ENCODE data around the gene TBKBP1.

DNA sequence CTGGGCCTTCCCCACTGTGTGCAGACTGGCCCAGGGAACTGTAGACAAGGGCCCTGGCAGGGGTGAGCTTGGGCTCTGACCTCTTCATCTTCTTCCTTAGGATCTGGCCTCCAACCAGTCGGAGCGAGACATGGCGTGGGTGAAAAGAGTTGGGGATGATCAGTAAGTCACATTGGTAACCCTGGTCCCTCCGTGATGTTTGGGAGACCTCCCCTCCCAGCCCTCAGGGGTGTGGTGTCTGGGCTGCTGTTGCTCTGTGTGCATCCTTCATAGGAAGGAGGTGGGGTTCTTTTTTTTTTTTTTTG lies 5.5 kb downstream of the TBKBP1 start:
- TF ChIP-seq, protein P1, sequence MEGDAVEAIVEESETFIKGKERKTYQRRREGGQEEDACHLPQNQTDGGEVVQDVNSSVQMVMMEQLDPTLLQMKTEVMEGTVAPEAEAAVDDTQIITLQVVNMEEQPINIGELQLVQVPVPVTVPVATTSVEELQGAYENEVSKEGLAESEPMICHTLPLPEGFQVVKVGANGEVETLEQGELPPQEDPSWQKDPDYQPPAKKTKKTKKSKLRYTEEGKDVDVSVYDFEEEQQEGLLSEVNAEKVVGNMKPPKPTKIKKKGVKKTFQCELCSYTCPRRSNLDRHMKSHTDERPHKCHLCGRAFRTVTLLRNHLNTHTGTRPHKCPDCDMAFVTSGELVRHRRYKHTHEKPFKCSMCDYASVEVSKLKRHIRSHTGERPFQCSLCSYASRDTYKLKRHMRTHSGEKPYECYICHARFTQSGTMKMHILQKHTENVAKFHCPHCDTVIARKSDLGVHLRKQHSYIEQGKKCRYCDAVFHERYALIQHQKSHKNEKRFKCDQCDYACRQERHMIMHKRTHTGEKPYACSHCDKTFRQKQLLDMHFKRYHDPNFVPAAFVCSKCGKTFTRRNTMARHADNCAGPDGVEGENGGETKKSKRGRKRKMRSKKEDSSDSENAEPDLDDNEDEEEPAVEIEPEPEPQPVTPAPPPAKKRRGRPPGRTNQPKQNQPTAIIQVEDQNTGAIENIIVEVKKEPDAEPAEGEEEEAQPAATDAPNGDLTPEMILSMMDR (IDR thresholded peaks at IDR 0.05; ENCODE audit: borderline replicate concordance, extremely low read depth, low read length, poor library complexity, severe bottlenecking) = no peak
- no peak for TF ChIP-seq EZH2 (IDR thresholded peaks at IDR 0.05; ENCODE audit: borderline replicate concordance, low read depth, low read length, severe bottlenecking)
